Panc1 (cell line): Measurements from ENCODE around the gene SLC8A1. TPM values are rescaled to one million over a fixed set of nuclear protein-coding genes. Genes with fewer than 3 reads are reported as not detected.

Source experiments
- ATAC-seq: fragments of 200-7000 bp; cut with Tn5 transposase; 2 replicates; pipeline ENCODE4 v1.9.1; 2020; ENCODE audit warnings: mild to moderate bottlenecking, moderate library complexity
- BruUV-seq: library from RNA; stranded (reverse); fragments of 400-500 nt; replicated peaks from 2 replicates; lab custom pipeline; 2021; lab: Mats Ljungman, UMichigan
- CTCF ChIA-PET: fragments of 300-600 bp; sonication (Branson Sonifier 250); formaldehyde crosslinking; loops from one replicate; lab custom pipeline; 2022; ENCODE audit warnings: antibody characterized with exemption; lab: Charles Lee
- POLR2A ChIA-PET: fragments of 300-600 bp; sonication (Branson Sonifier 250); formaldehyde crosslinking; loops from one replicate; lab custom pipeline; 2022; ENCODE audit warnings: antibody characterized with exemption; lab: Charles Lee
- DNase-seq: peaks from one replicate; pipeline ENCODE4 v3.0.0-alpha.2; 2010; ENCODE audit warnings: low read depth, low spot score
- H3K27ac ChIP-seq: 2 replicates; pipeline ENCODE4 v1.5.1; 2011; ENCODE audit warnings: mild to moderate bottlenecking, low read length, inconsistent platforms
- H3K27me3 ChIP-seq: fragments of 200-500 bp; sonication (Bioruptor generic); 2 replicates; pipeline ENCODE4 v1.6.0; 2014; ENCODE audit warnings: low read length, inconsistent platforms; ENCODE audit not compliant: control insufficient read depth, insufficient read depth
- H3K36me3 ChIP-seq: fragments of 200-500 bp; sonication (Bioruptor generic); 2 replicates; pipeline ENCODE4 v1.5.1; 2014; ENCODE audit warnings: inconsistent platforms, mild to moderate bottlenecking, low read length, moderate library complexity; ENCODE audit not compliant: control insufficient read depth, insufficient read depth
- H3K4me1 ChIP-seq: 2 replicates; pipeline ENCODE4 v1.5.1; 2011; ENCODE audit warnings: inconsistent platforms, mild to moderate bottlenecking, low read length, moderate library complexity; ENCODE audit not compliant: control insufficient read depth, insufficient read depth
- H3K4me3 ChIP-seq, 2 experiments: 2 replicates each; pipeline ENCODE4 v1.5.1; 2011 to 2012; ENCODE audit warnings: low read depth in 2 of 2, low read length in 2 of 2, mild to moderate bottlenecking in 2 of 2, inconsistent platforms in 1 of 2, moderate library complexity in 1 of 2
- H3K9me3 ChIP-seq: fragments of 200-500 bp; sonication (Bioruptor generic); 2 replicates; pipeline ENCODE4 v1.5.1; 2014; ENCODE audit warnings: low read depth, mild to moderate bottlenecking, inconsistent platforms, low read length, moderate library complexity; ENCODE audit not compliant: control insufficient read depth, insufficient read depth
- POLR2AphosphoS5 ChIP-seq: IDR thresholded peaks from 2 replicates; pipeline ENCODE4 v1.6.1; 2012; ENCODE audit warnings: mild to moderate bottlenecking, low read depth, low read length, moderate library complexity
- SIN3A ChIP-seq: IDR thresholded peaks from 2 replicates; pipeline ENCODE4 v1.6.1; 2012; ENCODE audit warnings: low read depth, mild to moderate bottlenecking, low read length, moderate library complexity, borderline replicate concordance; ENCODE audit not compliant: insufficient read depth
- TCF7L2 ChIP-seq: IDR thresholded peaks from 2 replicates; pipeline ENCODE4 v1.6.1; 2011; ENCODE audit warnings: mild to moderate bottlenecking, low read depth, low read length, inconsistent platforms
- in situ Hi-C: cut with HindIII; loops from 2 replicates; pipeline ENCODE4 v1.10.0; 2016; ENCODE audit warnings: low sequenced_read_pairs, low pct_unique_long_range_greater_than_20kb
- intact Hi-C: fragments of 100-400 bp; cut with micrococcal nuclease; formaldehyde crosslinking; loops from one replicate; pipeline ENCODE4 v1.10.0; 2022; ENCODE audit not compliant: unreplicated experiment
- total RNA-seq: library from RNA; stranded (reverse); gene quantifications from one replicate; pipeline ENCODE4 v1.2.1, GENCODE V29; 2021; ENCODE audit not compliant: unreplicated experiment
- TF ChIP-seq, protein P1 (sequence below): fragments of 450-650 bp; IDR thresholded peaks from 2 replicates; pipeline ENCODE4 v1.5.1; 2017; ENCODE audit warnings: mild to moderate bottlenecking
- TF ChIP-seq, protein P2 (sequence below), 2 experiments: IDR thresholded peaks; 2 replicates each; pipeline ENCODE4 v1.6.1; 2011 to 2012; ENCODE audit warnings: low read depth in 2 of 2, control low read depth in 1 of 2, low read length in 1 of 2, mild to moderate bottlenecking in 1 of 2, moderate library complexity in 1 of 2; ENCODE audit not compliant: insufficient read depth in 1 of 2

SLC8A1 gene
- total RNA-seq, 1 experiment from 2014 or later: 0.59 TPM

DNA sequence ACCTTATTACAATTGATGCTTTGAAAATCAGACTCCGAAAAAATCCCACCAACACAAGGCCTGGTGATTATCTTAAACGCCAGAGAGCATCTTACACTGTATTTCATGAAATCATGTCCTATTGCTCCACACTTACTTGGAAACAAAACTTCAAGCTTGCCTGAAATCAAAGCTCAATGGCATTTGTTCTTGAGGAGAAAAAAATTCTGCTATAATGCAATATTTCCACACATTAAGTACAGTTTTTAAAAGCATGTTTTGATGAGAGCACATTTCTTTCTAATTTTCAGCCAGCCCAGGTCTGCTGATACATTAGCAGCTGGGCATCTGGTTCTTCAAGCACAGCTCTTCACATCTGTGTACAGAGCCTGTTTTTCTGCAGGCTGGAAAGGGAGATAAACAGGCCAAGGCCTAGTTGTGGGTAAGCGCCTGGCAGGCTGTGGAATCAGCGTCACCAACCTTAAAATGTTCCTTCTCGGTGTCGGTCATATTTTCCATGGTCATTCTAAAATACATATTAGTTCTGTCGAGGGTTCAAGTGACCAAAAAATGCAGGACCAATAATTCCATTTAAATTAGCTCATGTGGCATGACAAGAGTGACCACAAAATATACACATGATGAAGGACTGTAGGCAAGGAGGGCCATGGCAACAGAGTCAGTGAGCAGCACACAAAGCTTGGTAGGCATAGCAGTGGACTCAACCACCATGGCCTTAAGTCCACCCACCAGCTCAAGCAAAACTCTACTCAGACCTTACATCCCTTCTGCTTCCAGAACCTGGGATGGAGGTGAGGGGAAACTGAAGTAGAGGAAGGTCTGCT is 20.9 kb downstream of the SLC8A1 start:
- H3K4me3 ChIP-seq: no peak overlapping the region
- no peaks in the 10 kb centered on the region for H3K36me3 ChIP-seq
- DNase-seq (no peak), ATAC-seq (no peak)
- ChIA-PET CTCF (no interaction called here), POLR2A (no interaction called here)
- intact Hi-C loops (no loop called here), in situ Hi-C loops (no loop called here)
- H3K4me1 ChIP-seq: peaks cover 15% of the 10 kb centered on the region
- no TSS peak for BruUV-seq
- H3K27ac ChIP-seq: no peak overlapping the region
- no peaks in the 10 kb centered on the region for H3K9me3 ChIP-seq
- H3K27me3 ChIP-seq: no peaks in the 10 kb centered on the region
- TF ChIP-seq SIN3A: no peak
- no peak for TF ChIP-seq TCF7L2
- TF ChIP-seq, protein P1, sequence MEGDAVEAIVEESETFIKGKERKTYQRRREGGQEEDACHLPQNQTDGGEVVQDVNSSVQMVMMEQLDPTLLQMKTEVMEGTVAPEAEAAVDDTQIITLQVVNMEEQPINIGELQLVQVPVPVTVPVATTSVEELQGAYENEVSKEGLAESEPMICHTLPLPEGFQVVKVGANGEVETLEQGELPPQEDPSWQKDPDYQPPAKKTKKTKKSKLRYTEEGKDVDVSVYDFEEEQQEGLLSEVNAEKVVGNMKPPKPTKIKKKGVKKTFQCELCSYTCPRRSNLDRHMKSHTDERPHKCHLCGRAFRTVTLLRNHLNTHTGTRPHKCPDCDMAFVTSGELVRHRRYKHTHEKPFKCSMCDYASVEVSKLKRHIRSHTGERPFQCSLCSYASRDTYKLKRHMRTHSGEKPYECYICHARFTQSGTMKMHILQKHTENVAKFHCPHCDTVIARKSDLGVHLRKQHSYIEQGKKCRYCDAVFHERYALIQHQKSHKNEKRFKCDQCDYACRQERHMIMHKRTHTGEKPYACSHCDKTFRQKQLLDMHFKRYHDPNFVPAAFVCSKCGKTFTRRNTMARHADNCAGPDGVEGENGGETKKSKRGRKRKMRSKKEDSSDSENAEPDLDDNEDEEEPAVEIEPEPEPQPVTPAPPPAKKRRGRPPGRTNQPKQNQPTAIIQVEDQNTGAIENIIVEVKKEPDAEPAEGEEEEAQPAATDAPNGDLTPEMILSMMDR: no peak
- TF ChIP-seq POLR2AphosphoS5: no peak
- TF ChIP-seq, protein P2, sequence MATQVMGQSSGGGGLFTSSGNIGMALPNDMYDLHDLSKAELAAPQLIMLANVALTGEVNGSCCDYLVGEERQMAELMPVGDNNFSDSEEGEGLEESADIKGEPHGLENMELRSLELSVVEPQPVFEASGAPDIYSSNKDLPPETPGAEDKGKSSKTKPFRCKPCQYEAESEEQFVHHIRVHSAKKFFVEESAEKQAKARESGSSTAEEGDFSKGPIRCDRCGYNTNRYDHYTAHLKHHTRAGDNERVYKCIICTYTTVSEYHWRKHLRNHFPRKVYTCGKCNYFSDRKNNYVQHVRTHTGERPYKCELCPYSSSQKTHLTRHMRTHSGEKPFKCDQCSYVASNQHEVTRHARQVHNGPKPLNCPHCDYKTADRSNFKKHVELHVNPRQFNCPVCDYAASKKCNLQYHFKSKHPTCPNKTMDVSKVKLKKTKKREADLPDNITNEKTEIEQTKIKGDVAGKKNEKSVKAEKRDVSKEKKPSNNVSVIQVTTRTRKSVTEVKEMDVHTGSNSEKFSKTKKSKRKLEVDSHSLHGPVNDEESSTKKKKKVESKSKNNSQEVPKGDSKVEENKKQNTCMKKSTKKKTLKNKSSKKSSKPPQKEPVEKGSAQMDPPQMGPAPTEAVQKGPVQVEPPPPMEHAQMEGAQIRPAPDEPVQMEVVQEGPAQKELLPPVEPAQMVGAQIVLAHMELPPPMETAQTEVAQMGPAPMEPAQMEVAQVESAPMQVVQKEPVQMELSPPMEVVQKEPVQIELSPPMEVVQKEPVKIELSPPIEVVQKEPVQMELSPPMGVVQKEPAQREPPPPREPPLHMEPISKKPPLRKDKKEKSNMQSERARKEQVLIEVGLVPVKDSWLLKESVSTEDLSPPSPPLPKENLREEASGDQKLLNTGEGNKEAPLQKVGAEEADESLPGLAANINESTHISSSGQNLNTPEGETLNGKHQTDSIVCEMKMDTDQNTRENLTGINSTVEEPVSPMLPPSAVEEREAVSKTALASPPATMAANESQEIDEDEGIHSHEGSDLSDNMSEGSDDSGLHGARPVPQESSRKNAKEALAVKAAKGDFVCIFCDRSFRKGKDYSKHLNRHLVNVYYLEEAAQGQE (IDR thresholded peaks at IDR 0.05; ENCODE audit: insufficient read depth in 1 of 2, low read depth in 2 of 2, low read length in 1 of 2): no peak

DNA sequence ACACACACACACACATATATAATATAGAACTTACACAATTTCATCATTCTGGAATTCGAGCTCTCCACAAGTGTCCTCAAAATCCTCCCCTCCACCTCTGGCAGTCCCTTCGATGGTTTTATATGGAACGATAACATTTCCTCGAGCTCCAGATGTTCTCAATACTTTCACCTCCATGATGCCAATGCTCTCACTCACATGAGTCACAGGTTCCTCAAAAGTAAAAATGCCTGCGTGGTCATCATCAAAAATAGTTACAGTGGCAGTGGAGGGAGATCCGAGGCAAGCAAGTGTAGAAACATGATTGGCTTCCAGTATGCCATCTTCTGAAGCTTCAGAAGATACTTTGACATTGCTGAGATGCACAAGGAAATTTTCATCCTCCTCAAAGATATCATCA is 23.5 kb downstream of the SLC8A1 start:
- no peaks in the 10 kb centered on the region for H3K9me3 ChIP-seq
- in situ Hi-C loops (no loop called here), intact Hi-C loops (no loop called here)
- H3K4me1 ChIP-seq: no peaks in the 10 kb centered on the region
- ChIA-PET CTCF (no interaction called here), POLR2A (no interaction called here)
- no peak overlapping the region for H3K27ac ChIP-seq
- ATAC-seq (no peak), DNase-seq (no peak)
- TF ChIP-seq, protein P1: no peak
- TF ChIP-seq TCF7L2 (no peak), POLR2AphosphoS5 (no peak), SIN3A (no peak)
- TF ChIP-seq, protein P2 (IDR thresholded peaks at IDR 0.05; ENCODE audit: insufficient read depth in 1 of 2, low read depth in 2 of 2, low read length in 1 of 2): no peak
- H3K4me3 ChIP-seq: no peak overlapping the region
- no peaks in the 10 kb centered on the region for H3K36me3 ChIP-seq
- BruUV-seq: no TSS peak
- H3K27me3 ChIP-seq: no peaks in the 10 kb centered on the region
